Activated CD4-positive, alpha-beta T cell treated with anti-CD3 and anti-CD28 coated beads, Interleukin-2, Interleukin-4, amounts not matched to agents 100 ng/mL and 50 ng/mL, durations not matched to agents 16 hours and 8 hours (primary cell): Measurements from ENCODE around the gene ARHGAP25.
"Not testable (repeated sequence)": the region's sequence is repeated elsewhere in the genome, so short reads cannot be mapped to it uniquely, and the experiment has no call there.

Experiments used
- DNase-seq: peaks from one replicate; pipeline ENCODE4 v3.0.0-alpha.2; 2020; ENCODE audit warnings: low spot score

ARHGAP25 gene

DNA sequence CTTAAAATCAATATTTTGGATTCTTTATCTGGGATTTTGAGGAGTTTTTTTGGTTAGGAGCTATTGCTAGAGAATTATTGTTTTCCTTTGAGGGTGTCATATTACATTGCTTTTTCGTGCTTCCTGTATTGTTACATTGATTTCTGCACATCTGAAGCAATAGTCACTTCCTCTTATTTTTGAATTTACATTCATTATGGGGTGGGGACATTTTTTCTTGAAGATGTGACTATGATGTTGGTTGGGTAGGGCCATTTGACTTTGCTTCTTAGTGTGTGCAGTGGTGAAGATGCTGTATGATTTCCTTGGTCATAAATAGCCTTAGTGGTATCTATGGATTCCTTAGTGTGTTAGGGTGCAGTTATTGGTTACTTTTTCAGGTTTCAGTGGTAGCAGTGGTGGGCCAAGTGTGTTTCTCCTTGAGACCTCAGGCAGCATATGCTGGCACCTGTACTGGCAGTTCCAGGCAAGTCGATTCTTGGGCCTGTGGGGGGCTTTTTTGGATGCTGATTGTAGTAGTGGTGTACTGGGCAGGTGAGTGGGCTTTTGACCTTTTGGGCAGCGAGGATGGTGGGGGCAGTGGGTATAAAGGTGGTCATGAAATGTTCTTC, 61.8 kb downstream of the ARHGAP25 start:
- no peak for DNase-seq

DNA sequence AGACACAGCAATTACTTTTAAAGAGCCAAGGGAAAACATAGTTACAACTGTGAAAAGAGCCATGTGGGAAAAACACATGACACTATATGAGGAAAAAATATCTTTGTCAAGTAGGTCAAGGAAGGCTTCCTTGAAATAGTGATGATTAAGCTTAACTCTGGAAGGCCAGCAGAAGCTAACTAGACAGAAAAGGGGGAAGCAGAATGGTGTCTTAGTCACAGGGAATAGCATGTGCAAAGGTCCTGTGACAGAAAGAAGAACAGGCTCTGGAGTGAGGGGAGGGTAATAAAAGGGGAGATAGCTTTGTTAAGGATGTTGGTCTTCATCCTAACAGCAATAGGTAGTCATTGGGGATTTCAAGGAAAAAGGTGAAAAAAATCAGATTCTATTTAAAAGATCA, 64.0 kb downstream of the ARHGAP25 start:
- no peak for DNase-seq

DNA sequence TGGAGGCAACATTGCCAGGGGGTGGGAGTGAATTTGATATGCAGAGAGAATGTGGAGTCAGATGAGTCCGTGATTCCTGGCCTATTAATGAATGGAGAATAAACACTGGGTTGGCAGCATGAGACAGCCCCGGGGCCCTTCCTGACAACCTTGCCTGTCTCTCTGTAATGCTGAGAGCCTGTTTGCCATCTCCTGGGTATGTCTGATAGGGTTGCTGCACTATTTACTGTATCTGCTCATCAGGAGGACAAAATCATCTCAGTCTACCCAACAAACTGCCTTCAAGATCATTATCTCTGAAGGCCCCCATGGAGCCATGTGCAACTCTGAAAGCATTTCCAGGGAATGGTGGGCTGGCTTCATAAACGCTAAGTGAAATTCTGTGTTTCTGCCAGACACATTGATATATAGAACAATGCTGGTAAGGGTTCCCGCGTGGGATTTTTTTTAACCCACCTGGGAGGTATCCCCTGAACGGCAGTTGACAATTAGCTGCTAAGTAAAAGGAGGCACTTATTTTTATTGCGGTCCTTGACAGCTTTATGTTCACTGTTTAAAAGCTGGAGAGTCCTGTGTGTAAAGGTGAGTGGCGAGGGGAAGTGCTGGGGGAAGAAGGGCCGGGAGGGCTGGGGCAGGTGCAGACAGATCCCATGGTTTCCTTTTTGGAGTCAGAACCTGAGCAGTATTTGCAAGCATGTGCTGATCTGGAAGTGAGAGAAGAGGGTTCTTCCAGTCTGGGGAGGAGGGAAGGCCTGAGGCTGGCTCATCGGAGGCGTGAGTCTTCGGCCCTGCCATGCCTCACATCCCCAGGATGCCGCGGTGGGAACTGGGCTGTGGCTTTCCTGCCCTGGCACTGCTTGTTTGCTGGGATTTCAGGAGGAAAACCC, 64.8 kb downstream of the ARHGAP25 start:
- no peak for DNase-seq

DNA sequence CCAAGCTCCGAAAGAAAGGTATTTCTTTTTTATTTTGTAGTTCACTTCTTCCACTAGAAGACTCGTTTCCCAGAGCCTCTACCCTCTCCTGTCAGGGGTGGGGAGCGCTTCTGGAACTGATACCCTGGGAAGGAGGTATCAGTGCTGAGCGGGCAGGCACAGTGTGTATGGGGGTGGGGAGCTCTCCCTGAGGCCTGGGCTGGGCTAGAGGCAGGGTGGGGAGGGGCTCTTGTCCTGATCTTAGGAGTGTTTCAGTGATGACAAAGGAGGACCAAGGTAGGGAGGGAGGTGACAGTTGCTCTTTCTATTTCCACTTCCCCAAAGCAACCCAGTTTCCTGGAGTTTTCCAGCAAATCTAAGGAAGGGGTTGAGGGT, 65.4 kb downstream of the ARHGAP25 start:
- no peak for DNase-seq

DNA sequence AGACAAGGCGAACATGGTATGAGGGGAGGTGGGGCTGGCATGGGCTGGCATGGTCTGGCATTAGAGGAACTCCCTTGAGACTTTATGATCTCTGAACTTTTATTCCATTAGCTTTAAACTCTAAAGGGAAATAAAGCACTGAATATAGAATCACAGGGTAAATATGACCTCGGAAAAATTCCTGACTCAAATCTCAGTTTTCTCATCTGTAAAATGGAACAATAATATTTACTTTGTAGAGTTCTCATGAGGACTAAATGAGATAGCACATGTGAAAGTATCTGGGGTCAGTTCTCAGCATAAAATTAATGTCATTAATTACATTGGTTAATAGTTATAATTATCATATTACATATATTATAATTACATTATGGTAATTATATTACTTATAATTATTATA, 65.9 kb downstream of the ARHGAP25 start:
- no peak for DNase-seq

DNA sequence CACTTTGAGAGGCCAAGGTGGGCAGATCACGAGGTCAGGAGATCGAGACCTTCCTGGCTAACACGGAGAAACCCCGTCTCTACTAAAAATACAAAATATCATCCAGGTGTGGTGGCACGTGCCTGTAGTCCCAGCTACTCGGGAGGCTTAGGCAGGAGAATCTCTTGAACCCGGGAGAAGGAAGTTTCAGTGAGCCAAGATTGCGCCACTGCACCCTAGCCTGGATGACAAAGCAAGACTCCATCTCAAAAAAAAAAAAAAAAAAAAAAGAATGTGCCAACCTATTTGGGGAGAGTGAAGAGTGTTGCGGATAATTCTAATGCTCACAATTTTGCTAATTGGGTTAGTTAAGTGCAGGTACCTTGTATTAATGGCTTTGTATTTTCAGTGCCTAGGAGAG, 67.5 kb downstream of the ARHGAP25 start:
- DNase-seq, result not testable (repeated sequence)

DNA sequence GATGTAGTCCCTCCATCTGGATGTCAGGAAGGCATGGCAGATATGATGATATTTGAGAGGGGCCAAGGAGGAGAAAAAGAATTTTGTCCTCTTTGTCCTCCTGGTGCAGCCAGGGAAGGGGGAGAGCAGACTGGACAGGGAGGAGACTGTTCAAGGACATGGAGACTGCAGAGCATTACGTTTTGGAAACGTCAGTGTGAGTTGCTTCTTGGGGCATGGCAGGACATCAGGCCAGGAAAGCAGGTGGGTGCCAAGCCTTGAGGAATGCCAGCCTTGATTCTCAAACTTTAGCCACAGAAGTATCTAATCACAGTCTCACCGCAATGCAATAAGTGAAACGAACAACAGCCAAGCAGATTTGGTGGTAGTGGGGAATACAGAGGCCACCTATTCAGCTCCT, 70.4 kb downstream of the ARHGAP25 start:
- DNase-seq, result no peak

DNA sequence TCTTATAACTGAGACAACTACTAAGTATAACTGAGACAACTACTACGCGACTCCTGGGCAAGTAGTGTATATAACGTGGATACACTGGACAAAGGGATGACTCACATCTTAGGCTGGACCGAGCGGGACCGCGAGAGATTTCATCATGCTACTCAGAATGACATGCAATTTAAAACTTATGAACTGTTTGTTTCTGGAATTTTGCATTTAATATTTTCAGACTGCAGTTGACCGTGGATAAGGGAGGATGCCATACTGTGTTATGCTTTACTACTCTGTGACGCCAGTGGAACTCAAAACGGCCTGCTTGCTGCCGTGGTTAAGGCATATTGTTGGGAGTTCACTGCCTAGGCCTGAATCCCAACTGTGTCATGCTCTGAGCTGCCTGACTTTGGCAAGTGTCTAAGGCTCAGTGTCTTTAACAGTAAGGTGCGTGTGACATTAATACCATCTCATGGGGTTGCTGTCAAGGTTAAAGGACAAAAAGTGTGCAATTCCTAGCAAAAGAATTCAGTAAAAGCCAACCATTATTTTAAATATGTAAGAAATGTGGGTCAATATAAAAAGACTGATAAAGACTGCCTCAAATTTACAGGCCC, 72.0 kb downstream of the ARHGAP25 start:
- no peak for DNase-seq

DNA sequence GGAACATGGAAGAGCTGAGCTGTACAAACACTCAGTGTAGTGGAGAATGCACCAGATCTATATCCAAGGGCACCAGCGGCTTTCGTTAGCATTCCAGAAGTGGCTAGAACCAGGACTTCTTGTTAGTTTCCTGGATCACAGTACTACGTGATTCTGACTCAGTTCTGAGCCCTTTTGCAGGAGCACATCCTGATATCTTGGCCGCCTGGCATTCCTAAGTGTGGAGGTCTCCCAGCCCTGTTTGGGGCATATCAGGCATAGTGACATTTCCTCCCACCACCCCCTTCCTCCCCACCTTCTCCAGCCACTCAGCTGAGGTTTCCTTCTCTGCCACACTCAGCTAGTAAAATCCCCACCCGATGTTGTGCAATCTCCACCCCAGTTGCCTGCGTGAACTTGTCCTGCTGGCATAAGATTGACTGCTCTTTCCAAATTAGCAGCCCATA, 73.2 kb downstream of the ARHGAP25 start:
- no peak for DNase-seq

DNA sequence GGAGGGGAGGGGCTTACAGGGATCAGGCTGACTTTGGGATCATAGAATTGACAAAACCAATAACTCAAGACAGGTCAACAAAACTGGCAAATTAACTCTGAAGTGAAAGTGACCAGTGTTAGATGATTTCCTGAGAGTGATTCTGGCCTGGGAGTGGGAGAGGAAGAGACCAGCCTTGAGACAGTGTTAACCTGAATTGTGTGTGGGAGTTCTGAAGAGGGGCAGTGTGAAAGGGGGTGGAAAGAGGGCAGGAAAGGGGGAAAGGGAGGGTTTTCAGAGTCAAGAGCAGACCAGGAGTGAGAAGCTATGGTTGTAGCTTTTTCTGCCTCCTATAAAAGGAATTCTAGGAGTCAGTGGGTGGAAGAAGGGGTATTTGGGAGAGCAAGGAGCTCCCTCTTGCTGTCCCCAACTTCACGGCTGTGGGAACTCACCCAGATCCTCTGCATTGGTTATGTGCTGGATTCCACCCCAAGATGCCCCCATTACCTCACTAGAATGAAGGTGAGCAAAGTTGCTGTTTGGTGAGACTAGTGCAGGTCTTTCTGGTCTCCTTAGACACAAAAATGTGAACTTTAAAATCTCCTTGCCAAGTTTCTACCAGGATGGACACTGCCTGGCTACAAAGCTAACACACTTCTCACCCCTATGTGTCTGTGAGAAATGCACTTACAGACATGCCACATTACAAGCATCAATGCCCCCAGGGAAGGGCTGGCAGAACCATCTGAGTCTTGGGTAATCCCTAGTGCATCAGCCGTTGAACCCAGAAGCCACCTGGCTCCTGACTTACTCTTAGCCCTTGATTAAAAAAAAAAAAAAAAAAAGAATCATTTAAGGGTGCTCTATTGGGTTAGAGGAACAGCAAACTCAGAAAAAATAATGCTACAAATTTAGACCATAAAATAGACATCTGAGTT, 75.0 kb downstream of the ARHGAP25 start:
- no peak for DNase-seq

DNA sequence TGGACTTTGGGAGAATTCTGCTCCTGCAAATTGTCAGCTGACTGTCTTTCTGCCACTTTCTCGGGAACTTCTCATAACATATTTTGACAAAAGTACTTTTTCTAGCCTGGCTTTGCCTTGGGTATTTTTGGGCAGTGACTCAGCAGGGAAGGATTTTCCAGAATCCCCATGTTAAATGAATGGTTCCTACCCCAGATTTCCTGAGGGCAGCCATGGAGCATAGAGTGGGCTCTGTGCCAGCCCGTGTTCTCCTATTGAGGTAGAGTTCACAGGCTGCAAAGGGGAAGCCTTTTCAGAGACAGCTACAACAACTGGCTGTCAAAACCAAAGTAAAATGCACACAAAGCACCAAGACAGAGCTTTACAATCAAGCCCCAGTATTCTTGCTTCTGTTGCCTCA, 76.8 kb downstream of the ARHGAP25 start:
- DNase-seq, result no peak

DNA sequence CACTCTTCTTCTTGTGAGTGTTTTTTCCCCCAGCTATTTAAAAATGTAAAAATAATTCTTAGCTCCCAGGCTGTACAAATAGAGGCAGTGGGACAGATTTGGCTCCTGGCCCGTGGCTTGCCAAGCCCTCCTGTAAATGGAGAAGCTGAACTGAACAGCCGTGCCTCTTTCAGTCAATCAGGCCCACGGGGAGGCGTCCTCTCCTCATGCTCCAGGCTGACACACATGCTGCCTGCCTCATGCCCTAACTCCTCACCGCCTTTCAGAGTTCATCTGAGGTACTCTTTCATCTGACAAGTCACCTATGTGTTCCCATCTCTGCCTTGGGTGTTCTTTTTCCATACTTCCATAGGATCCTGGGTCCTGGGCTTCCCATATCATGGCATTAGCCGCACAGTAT, 77.6 kb downstream of the ARHGAP25 start:
- no peak for DNase-seq

DNA sequence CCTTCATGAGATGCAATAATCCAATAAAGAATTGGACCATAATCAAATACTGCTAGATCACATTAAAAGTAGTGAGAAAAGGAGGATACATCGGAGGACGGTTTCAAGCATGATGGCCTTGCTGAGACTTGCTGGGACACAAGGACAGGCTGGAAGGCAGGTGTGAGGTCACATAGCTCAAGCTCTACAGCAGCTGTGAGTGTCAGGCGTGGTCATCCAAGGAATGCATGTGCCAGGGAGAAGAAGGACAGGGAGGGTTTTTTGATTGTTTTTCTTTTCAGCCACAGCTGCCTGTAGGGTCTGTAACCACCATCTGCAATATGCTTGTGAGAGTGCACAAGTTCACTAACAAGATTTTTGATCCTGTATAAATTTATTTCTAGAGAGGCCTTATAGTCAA, 79.0 kb downstream of the ARHGAP25 start:
- DNase-seq, result no peak

DNA sequence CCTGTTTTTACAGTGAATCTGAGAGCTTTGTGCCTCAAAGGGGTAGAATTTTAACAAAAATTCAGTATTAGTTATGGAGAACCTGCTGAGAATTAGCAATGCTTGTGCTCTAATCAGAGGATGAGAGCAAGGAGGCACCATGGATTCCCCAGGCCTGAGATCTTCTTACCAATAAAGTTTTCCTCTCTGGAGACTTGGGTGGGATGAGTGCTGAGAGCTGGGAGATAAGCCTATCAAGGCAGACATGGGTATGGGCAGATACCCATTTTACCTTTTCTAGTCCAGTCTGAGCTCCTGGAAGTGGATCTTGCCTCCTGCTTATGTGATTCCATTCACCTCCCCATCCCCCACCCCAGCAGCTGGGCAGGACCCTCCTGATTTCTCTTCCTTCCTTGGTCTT, 82.7 kb downstream of the ARHGAP25 start:
- DNase-seq, result no peak

DNA sequence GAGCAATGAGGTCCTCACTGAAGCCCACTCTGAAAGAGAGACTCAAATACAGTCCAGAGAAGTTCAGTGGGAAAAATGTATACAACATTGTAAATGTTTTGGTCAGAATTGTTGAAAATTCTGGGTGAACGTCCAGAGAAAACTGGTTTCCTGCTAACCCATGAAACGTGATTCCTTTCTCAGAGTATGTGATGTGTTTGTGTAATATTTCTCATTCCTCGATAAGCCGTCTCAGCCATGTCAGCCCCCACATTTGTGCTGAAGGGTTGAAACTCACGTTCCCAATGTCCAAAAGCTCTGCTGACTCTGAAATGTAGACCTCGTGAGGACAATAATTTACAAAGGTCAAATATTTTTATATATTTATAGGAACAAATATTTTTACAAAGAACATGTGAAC, 84.9 kb downstream of the ARHGAP25 start:
- no peak for DNase-seq

DNA sequence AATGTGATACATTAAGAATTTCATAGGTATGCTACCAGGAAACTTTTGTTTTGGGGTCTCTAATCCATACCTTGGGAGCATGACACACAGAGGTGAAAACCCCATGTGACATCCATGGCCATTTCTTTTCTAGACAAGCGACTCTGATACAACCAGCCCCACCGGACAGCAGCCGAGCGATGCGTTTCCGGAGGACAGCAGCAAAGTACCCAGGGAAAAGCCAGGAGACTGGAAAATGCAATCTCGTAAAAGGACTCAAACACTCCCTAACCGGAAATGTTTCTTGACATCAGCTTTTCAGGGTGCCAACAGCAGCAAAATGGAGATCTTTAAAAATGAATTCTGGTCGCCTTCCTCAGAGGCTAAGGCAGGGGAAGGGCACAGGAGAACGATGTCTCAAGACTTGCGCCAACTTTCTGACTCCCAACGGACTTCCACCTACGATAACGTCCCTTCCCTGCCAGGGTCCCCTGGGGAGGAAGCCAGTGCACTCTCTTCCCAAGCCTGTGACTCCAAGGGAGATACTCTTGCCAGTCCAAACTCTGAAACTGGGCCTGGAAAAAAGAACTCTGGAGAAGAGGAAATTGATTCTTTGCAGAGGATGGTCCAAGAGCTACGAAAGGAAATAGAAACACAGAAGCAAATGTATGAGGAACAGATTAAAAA, 87.7 kb downstream of the ARHGAP25 start:
- no peak for DNase-seq

DNA sequence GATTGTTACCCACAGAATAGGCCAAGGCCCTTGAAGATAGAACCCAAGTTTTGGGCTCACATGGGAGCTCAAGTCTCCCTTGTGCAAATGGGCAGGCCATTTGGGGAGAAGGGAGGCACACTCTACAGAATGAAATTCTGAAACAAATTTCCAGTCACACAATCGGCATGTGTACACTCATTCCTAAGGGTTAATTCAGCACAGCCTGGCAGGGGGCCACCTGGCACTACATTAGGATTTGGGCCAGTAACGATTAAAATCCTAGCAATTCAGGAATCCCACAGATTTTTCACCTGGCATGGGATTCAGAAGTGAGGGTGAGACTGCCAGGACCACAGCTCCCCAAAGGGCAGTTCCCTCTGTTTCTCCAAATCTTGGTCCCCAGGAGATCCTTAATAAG, 90.2 kb downstream of the ARHGAP25 start:
- no peak for DNase-seq

DNA sequence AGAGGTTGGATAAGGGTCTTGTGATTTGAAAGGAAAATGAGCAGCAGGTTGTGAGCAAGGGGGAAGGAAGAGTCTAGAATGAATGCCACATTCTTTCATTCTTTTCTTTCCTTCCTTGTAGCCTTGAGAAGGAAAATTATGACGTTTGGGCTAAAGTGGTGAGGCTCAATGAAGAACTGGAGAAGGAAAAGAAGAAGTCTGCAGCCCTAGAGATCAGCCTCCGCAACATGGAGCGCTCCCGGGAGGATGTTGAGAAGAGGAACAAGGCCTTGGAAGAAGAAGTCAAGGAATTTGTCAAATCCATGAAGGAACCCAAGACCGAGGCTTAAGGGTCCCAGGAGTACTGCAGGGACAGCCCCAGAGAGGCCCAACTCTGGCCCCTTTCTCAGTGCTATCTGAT, 91.3 kb downstream of the ARHGAP25 start:
- no peak for DNase-seq

DNA sequence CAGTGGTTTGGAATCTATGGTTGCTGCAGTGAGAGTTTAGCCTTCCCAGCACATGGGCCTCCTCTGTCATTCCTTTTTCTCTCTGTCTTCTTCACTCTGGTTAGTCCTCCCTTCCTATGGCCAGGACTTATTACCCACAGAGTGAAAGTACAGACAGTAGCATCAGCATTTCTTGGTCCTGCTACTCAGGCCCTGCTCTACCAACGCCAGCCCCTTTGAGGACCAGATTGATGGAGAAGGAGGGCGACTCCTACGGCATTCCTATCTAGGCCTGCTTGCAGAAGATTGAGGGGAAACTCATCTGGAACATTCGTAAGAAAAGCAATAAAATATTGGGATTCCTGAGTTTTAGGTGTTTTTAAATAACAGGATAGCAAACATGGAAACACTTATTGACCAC, 93.1 kb downstream of the ARHGAP25 start:
- no peak for DNase-seq

DNA sequence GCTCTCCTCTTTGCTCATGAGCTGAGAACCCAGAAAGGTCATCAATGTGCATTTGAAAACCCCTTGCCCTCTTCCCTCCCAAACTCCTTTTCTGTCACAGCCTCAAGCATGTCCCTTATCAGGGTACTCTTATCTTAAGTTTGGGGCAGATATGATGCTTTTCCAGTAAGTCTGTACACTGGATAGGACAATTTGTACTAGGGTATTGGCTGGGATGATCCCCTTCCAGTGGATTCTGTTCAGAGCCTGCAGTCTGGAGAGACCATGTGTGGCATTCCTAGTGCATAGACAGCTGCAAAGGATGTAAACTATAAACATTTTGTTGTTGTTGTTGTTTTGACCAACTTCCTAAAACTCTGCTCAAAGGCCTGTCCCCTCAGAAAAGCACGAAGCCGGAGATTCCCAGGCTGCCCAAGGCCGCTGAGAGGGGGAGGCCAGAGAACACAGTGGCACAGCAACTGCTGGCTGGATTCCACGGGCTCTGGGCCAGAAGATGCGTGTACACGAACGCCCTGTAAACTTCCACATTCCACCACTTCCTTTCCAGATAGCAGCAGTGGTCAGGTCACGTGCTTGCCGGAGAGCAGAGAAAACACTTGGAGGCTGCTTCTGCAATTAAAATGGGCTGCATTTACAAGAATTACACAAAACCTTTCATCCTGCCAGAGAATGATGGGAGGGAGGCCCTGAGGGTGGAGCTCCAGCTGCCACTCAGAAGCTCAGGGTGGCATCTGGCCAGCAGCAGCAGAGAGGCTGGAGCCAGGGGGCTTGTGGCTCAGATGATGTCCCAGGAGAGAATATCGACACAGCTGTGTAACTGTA, 94.5 kb downstream of the ARHGAP25 start:
- peak; percentile 75 for DNase-seq

DNA sequence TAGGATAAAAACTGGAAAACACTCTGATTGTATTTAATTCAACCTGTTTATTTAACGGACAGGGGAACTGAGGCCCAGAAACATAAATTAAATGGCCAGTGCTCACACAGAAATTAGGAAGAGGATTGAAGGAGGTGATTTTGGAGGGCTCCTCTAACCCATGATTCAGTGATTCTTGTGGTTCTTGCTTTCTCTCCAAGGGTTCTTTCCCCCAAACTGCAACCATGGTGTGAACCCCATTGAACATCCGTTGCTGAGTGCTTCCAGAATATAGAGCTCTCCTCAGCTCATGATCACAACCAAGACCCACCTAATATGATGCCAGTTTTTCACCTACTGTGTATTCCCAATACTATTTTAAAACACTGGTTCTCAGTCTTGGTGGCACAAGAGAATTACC, 95.1 kb downstream of the ARHGAP25 start:
- DNase-seq, result peak; percentile 22
